DOHH2 (cell line): ENCODE data around the gene FARS2.

Source experiments
- H3F3A ChIP-seq: fragments of 200-600 bp; sonication (generic), shearing (Covaris generic); 2 replicates; pipeline ENCODE4 v1.6.0; 2016; ENCODE audit warnings: antibody characterized with exemption, mild to moderate bottlenecking; ENCODE audit not compliant: control insufficient read depth, insufficient read depth
- H3K27ac ChIP-seq: fragments of 200-600 bp; sonication (generic); 2 replicates; pipeline ENCODE4 v1.5.1; 2014; ENCODE audit warnings: low read depth, mild to moderate bottlenecking, low read length, moderate library complexity
- H3K27me3 ChIP-seq: fragments of 200-600 bp; sonication (generic); 2 replicates; pipeline ENCODE4 v1.6.1; 2014; ENCODE audit warnings: mild to moderate bottlenecking, low read length, mixed read lengths; ENCODE audit not compliant: control insufficient read depth
- H3K36me3 ChIP-seq: fragments of 200-600 bp; sonication (generic); 2 replicates; pipeline ENCODE4 v1.6.1; 2014; ENCODE audit warnings: mild to moderate bottlenecking, low read length, moderate library complexity, mixed read lengths; ENCODE audit not compliant: control insufficient read depth
- H3K4me1 ChIP-seq: fragments of 200-600 bp; sonication (generic); 2 replicates; pipeline ENCODE4 v1.6.1; 2014; ENCODE audit warnings: mild to moderate bottlenecking, low read length, mixed read lengths; ENCODE audit not compliant: control insufficient read depth
- H3K4me2 ChIP-seq: fragments of 200-600 bp; sonication (generic); 2 replicates; pipeline ENCODE4 v1.6.0; 2014; ENCODE audit warnings: mild to moderate bottlenecking, low read length, moderate library complexity
- H3K4me3 ChIP-seq: fragments of 200-600 bp; sonication (generic); 2 replicates; pipeline ENCODE4 v1.5.1; 2014; ENCODE audit warnings: mild to moderate bottlenecking, low read length, mixed read lengths
- H3K79me2 ChIP-seq: fragments of 200-600 bp; sonication (generic); 2 replicates; pipeline ENCODE4 v1.6.1; 2014; ENCODE audit warnings: mild to moderate bottlenecking, low read length, mixed read lengths; ENCODE audit not compliant: control insufficient read depth
- H3K9me2 ChIP-seq: fragments of 200-600 bp; sonication (generic); replicated peaks from 2 replicates; pipeline ENCODE4 v1.6.1; 2014; ENCODE audit warnings: mild to moderate bottlenecking, low read length, mixed read lengths; ENCODE audit not compliant: control insufficient read depth
- H3K9me3 ChIP-seq: fragments of 200-600 bp; sonication (generic); 2 replicates; pipeline ENCODE4 v1.6.1; 2014; ENCODE audit warnings: antibody characterized with exemption, low read length, mixed read lengths; ENCODE audit not compliant: control insufficient read depth, insufficient read depth
- H4K20me1 ChIP-seq: fragments of 200-600 bp; sonication (generic); 2 replicates; pipeline ENCODE4 v1.6.0; 2014; ENCODE audit warnings: low read depth, mild to moderate bottlenecking, antibody characterized with exemption, low read length, moderate library complexity; ENCODE audit not compliant: control insufficient read depth, insufficient read depth
- CTCF ChIP-seq: fragments of 200-600 bp; sonication (generic); IDR thresholded peaks from one replicate; pipeline ENCODE4 v1.5.1; 2014; ENCODE audit warnings: antibody characterized with exemption, mild to moderate bottlenecking, low read depth, low read length; ENCODE audit not compliant: poor library complexity, severe bottlenecking
- EZH2phosphoT487 ChIP-seq: fragments of 200-600 bp; sonication (generic); IDR thresholded peaks from 2 replicates; pipeline ENCODE4 v1.6.1; 2017; ENCODE audit warnings: borderline replicate concordance, mild to moderate bottlenecking, antibody characterized with exemption, low read length, moderate library complexity, mixed read lengths

Gene FARS2

DNA sequence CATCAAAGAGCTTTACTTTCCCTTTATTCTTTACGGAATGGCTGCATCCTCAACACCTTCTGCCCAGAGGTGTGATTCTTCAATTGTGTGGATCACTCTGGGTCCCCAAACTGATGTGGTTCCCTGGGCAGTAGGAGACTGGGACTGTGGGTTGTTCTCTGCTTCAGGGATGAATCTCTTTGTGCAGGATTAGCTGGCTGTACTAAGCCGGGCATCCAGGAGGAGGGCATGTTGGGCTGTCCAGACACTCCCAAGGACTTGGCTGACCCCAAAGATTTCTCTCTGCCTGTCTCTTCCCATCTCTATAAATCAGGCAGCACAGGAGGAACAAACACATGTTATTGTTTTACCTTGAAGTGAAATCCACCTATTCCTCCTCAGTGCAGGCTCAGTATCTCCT, 15.3 kb downstream of the FARS2 start:
- Histone ChIP-seq H3K36me3 (no peaks in the 10 kb centered on the region; the same call in 1 of the 2 replicates), H4K20me1 (peaks cover 2% of the 10 kb centered on the region; the same call in 1 of the 2 replicates), H3K27ac (no peak overlapping the region), H3K4me2 (no peak overlapping the region), H3K4me3 (no peak overlapping the region), H3K4me1 (peaks cover 32% of the 10 kb centered on the region), H3K79me2 (peaks cover 20% of the 10 kb centered on the region), H3F3A (no peaks in the 10 kb centered on the region), H3K9me3 (no peaks in the 10 kb centered on the region), H3K9me2 (no peaks in the 10 kb centered on the region), H3K27me3 (no peaks in the 10 kb centered on the region)
- TF ChIP-seq CTCF = no peak
- no peak for TF ChIP-seq EZH2phosphoT487

- TF ChIP-seq EZH2phosphoT487 (no peak), CTCF (no peak)
- Histone ChIP-seq H3K27ac (no peak overlapping the region), H4K20me1 (peaks cover 2% of the 10 kb centered on the region; the same call in 1 of the 2 replicates), H3K36me3 (no peaks in the 10 kb centered on the region; the same call in 1 of the 2 replicates), H3K4me3 (no peak overlapping the region), H3K4me1 (peaks cover 32% of the 10 kb centered on the region), H3K79me2 (peaks cover 20% of the 10 kb centered on the region), H3K9me2 (no peaks in the 10 kb centered on the region), H3K4me2 (no peak overlapping the region), H3F3A (no peaks in the 10 kb centered on the region), H3K9me3 (no peaks in the 10 kb centered on the region), H3K27me3 (no peaks in the 10 kb centered on the region)
Measured at GRCh38 chr6:5277589-5277988, 16.3 kb downstream of the FARS2 start.

GRCh38 chr6:5278047-5278446, 16.7 kb downstream of the FARS2 start:
- peaks cover 30% of the 10 kb centered on the region for H3K4me1 ChIP-seq
- H3F3A ChIP-seq = no peaks in the 10 kb centered on the region
- no peak overlapping the region for H3K4me3 ChIP-seq
- no peaks in the 10 kb centered on the region for H3K9me3 ChIP-seq
- TF ChIP-seq EZH2phosphoT487 (no peak), CTCF (no peak)
- H3K79me2 ChIP-seq = peaks cover 20% of the 10 kb centered on the region
- no peaks in the 10 kb centered on the region for H3K27me3 ChIP-seq
- no peaks in the 10 kb centered on the region; the same call in 1 of the 2 replicates for H3K36me3 ChIP-seq
- peaks cover 2% of the 10 kb centered on the region; the same call in 1 of the 2 replicates for H4K20me1 ChIP-seq
- no peak overlapping the region for H3K27ac ChIP-seq
- peak overlapping the region; percentile 30; the same call in 1 of the 2 replicates for H3K4me2 ChIP-seq
- H3K9me2 ChIP-seq = no peaks in the 10 kb centered on the region
